HG02763 (cell line): Measurements from ENCODE around the gene ITIH1.

Source experiments
- ATAC-seq: cut with Tn5 transposase; IDR thresholded peaks from one replicate; pipeline ENCODE4 v1.9.1; 2021; ENCODE audit warnings: mild to moderate bottlenecking, moderate library complexity; ENCODE audit not compliant: unreplicated experiment

ITIH1 gene

DNA sequence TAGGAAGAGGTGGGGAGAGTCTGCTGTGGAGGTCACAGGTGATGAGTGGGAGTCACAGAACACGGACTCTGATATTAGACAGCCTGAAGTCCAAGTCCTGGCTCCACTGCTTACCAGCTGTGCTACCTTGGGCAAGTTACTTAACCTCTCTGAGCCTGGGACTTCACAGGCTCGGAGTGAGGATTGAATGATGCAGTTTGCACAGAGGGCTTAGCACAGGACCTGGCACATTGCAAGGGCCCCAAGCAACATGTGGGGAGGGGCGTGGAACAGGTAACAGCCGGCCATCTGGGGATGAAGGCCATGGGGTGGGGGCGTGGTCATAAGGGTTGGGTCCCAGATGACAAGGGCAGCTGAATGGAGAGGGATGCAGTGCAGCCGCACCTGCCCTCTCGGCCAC is 12.9 kb downstream of the ITIH1 start:
- no peak for ATAC-seq

DNA sequence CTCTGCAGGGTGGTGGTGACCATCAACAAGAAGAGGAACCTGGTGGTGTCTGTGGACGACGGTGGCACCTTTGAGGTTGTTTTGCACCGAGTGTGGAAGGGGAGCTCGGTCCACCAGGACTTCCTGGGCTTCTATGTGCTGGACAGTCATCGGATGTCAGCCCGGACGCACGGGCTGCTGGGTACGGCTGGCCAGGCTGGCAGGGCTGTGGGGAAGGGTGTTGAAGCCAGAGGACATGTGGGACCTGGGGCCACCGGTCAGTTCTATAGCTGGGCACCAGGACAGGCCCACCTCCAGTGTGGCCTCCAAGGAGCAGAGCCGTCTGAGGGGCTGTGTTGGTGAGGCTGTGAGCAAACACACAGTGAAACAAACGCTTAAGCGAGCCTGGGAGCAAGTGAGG is 13.3 kb downstream of the ITIH1 start:
- ATAC-seq = no peak

DNA sequence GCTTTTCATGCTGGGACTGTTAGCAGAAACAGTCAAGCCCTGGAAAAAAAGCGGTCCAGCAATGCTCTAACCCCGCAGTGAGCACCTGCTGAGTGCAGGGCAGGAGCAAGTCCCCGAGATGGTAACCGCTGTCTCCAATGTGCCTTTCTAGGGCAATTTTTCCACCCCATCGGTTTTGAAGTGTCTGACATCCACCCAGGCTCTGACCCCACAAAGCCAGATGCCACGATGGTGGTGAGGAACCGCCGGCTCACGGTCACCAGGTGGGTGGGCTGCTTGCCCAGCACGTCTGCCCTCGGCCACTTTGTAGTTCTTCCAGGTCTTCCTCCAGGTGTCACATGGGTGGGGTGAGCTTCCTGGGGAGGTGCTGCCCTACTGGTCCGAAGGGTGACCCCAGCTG is 14.0 kb downstream of the ITIH1 start:
- ATAC-seq = no peak

DNA sequence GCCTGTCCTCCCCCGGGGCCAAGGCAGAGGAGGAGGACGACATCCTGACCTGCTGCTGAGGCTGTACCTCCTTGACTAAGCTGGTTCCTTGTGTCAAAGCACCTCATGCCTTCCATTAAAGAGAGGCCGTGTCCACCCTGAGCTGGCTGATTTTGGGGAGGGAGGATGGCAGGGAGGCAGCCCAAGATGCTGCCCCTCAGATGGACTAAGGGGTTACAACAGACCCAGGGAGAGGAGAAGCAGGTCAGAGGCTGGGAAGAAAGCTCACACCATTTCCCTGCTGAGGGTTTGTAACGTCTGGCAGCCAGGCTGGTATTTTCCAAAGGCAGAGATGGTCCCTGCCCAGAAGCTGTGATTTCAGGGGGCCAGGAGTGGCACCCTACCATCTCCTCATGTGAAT is 14.5 kb downstream of the ITIH1 start:
- no peak for ATAC-seq

DNA sequence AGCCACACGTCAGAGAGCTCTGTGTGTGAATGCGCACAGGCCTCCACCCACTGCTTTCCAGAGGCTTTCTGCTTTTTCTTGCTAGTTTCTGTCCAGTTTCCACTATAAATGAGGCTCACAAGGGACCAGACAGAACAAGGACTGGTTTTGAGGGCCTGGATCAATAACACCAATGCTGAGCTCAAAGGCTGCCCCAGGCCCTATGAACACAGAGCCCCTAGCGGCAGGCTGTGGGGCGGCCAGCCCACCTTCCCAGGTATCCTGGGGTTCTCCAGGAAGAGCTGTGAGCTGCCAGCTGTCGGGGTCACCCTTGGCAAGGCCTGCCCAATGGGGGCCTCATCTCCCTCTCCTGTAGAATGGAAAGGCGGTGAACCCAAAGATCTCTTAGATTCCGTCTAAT is 15.0 kb downstream of the ITIH1 start:
- ATAC-seq = no peak

DNA sequence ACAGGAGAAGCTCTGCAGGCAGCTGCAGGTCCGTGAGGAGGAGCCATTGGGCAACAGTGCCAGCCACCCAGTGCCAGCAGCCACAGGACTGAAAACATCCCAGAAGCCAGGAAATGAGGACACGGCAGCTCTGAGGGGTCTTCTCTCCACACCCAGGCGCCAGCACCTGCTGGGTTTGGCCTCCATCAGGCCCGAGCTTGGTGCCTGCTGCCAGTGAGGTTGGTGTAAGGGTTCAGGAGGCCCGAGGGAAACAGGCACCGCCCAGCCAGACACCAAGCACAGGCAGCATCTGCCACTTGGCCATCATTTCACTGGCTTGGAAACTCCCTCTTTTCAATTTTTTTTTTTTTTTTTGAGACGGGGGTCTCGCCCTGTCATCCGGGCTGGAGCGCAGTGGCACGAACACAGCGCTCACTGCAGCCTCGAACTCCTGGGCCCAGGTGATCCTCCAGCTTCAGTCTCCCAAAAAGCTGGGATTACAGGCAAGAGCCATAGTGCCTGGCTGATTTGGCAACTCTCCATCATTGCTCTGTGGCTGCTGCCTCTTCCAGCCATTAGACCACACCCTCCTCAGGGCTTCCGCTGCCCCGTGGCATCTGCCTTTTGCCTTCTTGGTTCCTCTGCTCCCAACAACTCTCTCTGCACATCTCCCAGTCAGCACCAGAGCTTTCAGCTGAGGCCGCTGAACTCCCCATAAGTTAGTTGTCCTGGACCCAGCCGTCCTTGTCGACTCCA is 15.7 kb downstream of the ITIH1 start:
- ATAC-seq = no peak

DNA sequence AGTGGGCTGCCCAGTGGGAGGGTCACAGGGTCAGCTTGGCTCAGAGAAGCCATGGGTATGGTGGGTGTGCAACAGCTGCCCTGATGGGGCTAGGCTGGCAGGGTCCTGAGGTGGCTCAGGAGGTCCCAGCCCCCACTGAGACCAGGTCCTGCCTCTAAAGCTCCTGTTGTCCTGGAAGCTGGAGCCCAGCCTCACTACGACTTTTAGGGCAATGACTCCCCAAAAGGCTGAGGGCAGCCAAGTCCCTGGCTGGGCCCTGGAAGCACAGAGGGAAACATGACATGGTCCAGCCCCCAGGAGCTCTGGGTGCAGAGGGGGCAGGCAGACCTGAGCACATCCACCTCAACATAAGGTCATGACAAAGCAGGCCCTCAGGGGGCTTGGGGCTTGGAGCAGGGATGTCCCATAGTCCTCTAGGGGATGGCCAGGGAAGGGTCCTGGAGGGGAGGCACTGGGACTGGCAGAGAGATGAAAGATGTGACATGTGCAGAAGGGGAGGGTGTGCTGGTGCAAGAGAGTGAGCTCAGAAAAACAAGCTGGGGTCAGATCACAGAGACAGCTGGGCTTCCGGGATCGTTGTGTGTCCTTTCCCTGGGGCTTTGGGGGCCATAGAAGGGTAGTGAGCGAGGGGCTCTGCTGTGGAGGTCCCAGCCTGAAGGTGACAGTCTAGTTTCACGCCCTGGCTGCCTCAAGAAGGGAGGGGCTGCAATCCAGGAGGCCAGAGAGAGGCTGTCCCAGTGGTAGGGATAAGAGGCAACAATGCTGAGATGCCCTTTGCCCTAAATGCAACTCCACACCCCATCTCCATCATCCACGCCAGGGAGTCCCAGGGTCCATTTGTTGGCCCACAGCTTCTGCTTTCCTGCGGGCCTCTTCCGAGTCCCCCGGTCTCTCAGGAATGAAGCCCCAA is 16.6 kb downstream of the ITIH1 start:
- no peak for ATAC-seq

DNA sequence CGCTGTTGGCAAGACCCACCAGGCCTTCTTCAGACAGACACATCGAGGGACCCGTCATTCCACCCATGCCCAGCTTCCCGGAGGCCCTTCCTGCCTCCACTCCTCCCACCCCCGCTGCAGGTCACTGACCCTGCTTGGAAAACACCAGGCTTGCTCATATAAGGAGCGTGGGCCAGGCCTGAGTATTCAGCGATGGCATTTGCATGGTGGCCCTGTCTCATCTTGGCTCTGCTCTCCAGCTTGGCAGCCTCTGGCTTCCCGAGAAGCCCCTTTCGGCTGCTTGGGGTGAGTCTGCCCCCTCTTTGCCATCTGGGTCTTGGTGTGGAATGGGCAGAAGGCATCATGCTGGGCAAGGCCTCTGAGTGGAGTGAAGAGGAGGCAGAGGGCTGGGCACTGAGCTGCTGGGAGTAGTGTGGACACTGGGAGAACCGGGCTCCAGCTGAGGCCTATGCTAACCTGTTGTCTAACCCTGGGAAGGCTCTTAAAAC is 17.3 kb downstream of the ITIH1 start, which contains the start of gene ITIH3:
Gene ITIH3, plus strand, starts transcription at position 185 of the 488 bp plus-strand sequence. Its CDS starts 8 bp downstream, at position 193.
- no peak for ATAC-seq

DNA sequence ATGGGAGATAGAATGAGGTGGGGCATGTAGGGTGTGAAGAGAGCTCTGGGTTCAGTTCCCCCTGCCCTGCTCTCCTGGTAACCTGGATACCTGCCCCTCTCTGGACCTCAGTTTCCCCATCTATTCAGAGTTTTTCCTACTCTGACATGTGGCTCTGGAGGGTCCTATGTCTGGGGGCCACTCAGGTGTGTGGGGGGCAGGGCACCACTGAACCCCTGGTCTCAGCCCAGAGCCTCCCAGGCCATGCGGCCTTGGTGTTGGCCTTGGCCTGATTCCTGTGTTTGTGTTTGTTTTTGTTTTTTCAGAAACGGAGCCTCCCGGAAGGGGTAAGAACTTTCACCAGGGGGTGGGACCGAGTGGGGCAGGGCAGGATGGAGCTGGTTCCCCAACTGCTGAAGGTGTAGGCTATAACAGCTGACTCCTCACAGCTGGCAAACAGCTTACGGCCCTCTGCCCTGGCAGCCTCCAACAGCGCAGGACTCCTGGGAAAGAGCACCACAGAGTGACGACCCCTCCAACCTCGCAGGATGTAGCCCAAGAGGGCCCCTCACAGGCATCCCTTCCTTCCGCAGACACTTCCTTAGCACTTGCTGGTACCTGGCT is 18.0 kb downstream of the ITIH1 start:
- ATAC-seq = no peak

DNA sequence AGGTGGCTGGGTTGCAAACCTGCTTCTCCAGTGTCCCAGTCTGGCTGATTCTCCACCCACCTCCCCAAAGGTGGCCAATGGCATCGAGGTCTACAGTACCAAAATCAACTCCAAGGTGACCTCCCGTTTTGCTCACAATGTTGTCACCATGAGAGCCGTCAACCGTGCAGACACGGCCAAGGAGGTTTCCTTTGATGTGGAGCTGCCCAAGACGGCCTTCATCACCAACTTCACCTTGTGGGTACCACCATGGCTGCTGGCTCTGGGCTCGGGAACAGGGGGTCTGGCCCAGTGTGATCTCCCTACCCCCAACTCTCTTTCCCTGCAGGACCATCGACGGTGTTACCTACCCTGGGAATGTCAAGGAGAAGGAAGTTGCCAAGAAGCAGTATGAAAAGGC is 19.0 kb downstream of the ITIH1 start:
- ATAC-seq = no peak

DNA sequence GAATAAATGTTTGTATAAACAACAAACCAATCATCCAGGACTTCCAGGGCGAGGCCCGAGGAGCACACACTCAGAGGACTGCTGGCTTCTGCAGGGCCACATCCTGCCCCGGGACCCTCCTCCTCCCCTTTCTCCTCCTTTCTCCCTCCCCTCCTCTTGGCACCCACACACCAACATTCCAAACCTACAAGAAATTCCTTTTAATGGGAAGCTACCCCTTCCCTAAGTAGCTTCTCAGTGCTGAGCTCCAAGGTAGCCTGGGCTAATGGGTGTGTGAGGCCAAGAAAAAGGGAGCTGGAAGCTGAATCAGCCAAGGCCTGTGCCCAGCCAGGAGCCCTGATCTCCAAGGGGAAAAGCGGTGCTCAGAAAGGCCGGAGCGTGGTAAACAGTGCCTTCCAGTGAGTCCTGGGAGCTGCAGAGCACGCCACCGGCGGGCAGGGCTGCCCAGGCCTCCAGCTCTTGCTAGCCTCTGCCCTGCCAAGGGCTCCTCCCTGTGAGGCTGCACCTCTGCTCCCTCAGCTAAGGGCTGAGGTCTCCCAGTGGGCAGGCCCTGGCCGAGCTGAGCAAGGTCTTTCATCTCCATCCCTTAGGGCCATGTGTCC is 21.1 kb downstream of the ITIH1 start:
- no peak for ATAC-seq

DNA sequence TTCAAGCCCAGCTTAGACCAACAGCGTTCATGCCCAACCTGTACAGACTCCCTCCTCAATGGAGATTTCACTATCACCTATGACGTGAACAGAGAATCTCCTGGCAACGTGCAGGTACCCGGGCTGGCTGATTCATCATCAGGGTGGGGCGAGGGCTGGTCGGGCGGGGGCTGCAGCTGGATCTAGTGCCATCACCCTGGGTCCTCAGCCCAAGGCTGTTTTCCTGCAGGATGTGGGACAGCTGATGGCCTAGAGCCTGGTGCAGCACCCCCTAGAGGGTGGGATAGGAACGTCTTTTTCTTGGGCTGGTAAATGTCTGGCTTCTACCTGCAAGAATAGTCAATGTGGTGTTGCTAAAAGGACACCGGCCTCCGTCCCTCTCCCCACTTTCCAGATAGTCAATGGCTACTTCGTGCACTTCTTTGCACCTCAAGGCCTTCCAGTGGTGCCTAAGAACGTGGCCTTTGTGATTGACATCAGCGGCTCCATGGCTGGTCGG is 21.6 kb downstream of the ITIH1 start:
- ATAC-seq = no peak

DNA sequence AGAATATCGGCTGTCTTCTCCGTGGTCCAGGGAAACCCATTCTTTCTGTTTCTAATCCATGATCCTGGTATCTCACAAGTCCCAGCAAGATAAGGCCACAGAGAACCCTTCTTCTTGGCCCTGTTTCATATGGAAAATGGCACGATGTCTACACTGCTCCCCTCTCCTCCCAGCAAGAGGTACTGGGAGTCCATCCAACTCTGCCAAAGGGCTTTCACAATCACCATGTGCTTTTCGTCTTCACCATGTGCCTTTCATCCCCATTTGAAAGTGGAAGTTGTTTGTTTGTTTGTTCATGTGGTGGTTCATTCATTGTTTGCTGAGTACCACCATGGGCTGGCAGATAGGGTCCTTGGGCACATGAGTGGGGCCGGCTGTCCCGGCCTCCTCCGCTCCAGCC is 22.7 kb downstream of the ITIH1 start:
- no peak for ATAC-seq

DNA sequence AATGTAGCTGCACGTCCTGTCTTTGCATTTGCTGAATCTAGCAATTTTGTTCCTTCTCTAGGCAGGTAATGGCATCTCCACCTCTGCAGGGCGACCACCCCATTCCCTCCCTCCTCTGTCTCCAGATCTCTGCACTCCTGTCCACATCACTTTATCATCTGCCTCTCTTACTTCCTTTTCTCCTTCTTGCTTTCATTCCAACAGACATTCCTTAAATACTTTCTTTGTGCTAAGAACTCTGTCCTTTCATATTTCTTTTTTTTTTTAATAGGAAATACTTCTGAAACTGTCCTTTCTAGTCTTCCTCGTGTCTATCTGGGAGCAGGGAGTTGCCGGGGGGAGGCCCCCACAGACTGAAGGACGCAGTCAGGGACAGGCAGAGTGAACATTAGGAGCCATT is 24.4 kb downstream of the ITIH1 start:
- no peak for ATAC-seq

DNA sequence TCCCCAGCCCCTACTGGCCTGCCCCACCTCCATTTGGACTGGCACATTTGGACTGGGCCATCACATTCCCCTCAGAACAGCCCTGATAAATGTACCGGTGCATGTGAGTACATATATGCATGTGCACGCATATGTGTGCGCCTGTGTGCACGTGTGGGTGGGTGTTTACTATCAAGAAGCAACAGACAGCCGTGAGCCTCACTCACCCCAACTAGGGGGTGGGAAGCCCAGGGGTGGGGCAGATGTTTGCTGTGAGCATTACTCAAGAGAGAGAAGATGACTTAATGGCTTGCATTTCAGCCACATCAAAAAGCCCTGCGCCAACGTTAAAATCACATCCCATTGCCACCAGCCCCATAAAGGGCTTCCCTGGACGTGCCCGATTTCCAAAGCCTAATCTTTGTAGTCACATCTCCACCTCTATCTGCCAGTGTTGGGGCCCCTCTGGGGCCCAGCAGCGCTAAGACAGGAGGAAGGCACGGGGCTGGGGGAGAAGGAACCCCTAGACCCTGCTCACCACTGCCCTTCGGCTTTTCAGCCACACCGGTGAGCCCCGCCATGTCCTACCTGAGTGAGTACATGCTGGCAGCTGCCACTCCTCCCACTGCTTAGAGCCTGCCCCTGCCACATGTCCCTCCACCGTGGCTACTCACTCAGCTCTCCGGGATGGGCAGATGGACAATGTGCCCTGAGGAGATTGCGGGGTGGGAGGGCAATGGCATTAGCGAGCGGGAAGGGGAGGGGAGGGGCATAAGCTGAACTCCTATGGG is 28.1 kb downstream of the ITIH1 start:
- no peak for ATAC-seq

DNA sequence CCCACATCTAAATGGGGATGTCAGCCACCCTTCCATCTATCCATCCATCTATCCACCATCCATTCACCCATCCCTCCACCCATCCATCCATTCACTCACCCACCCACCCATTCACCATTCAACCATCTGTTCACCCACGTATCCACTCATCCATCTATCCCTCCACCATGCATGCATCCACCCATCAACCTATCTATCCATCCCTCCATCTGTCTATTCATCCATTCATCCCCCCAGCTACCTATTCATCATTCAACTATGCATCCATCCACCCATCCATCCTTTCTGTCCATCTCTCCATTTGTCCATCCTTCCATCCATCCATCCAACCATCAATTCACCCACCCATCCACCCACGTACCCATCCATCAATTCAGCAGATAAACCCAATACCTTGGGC is 31.8 kb downstream of the ITIH1 start:
- no peak for ATAC-seq

DNA sequence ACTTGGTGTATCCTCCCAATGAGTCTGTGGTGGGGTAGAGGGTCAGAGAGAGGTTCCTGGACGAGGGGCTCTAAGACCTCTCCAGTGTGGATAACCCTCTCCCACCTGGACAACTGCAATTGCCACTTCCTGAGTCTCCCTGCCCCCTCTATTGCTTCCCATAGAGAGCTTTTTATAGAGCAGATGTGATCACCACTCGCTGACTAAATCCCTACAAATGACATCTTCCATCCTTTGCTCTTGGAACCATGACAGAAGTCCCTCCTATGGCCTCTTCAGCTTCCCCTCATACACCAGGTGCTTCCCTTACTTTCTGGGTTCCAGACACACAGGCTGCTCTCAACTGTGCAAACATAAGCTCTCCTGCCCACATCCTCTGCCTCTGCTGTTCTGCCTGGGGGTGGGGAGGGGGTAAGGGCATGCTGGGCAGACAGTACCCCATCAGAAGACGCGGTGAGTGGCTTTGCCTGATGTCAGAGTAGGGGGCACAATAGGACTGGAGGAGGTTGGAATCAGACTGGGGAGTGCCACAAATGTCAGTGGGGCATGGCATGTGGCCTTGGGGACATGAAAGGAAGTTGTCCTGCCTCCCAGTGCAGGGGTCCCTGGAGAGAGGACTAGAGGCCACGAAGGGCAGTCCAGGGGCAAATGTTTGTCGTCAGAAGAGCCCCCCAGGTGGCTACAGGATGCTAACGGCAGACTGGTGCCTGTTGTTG is 32.4 kb downstream of the ITIH1 start:
- no peak for ATAC-seq

DNA sequence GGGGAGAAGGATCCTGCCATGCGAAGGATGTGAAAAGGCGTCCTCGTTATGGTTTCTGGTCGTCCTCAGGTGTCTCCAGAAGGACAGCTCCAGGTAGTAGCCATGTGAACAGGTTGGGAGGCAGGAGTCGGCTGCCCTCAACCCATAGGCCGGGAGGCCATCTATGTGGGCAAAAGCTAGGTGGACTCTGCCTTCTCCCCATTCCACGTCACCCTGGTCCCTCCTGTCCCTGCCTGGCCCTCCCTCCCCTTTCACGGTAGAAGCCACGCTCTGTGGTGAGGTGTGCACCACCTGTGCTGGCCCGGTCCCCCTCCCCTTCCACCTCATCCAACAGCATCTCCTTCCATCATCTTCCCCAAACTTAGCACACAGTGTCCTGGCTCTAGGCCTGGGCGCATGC is 33.5 kb downstream of the ITIH1 start:
- no peak for ATAC-seq

DNA sequence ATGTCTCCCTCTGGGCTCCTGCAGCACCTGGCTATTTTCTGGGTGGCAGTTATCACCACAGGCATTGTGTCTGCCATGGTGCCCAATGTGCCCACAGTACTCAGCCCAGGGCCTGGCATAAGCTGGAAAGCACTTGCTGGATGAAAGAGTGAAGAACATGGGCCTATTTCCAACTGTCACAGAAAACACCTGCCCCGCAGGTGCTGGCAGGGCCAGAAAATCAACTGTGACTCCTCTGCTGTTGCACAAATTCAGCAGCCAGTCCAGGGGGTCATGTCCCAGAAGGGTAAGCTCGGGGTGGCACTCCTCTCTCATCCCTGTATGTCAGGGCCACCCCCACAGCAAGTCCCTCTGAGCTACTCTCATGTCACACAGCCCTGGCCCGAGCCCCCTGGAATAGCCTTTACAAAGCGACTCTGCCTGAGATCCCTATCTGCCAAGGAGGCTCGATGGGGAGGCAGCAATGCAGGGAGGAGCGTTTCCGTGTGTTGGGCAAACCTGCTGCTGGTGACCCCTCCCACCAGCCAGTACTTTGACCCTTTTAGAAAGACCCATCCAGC is 34.1 kb downstream of the ITIH1 start:
- ATAC-seq = no peak
